ENCODE measurements around the gene DENND4A. TPM values are rescaled to one million over a fixed set of nuclear protein-coding genes. Genes with fewer than 3 reads are reported as not detected.
A peak's percentile ranks its signal among the peaks of the same experiment; 100 is the strongest.

The DENND4A gene
- 16.8 and 18.7 TPM in 2 replicates for polyA plus RNA-seq (2011; rRNA removed)
- 1.7 and 2.2 TPM in 2 replicates for polyA plus RNA-seq (2012; cell fraction: cytosol; rRNA removed)
- 1.7 and 2.3 TPM in 2 replicates for polyA plus RNA-seq (2012; cell fraction: nucleus; rRNA removed)
- polyA plus RNA-seq (2017; fragmentation: RNase III; extraction: RNeasy Plus Mini Kit Qiagen cat#74134 plus additional on column Dnase treatment), result 5.6 to 6.0 TPM (median 6.0 TPM) in 3 replicates
- 26.0 and 29.0 TPM in 2 replicates for polyA minus RNA-seq (2011; rRNA and poly(A)+ RNA removed)

GRCh38 chr15:65792138-65792987 is at the start of gene DENND4A:
DENND4A (minus strand) TSS chr15:65792293; CDS start chr15:65756450, 35,843 bp downstream.
- Histone ChIP-seq H3K27ac (peak within 1 kb of the TSS; percentile 77 to 89), H3K4me2 (peak within 1 kb of the TSS; percentile 85), H3K4me3 (peak within 1 kb of the TSS; percentile 72), H3K4me1 (peaks cover 38% of the 10 kb centered on the region), H3K9me3 (no peaks in the 10 kb centered on the region)
- no peak for FAIRE-seq
- ChIA-PET CTCF (interaction anchor here (0.5 to 2.5 kb wide), 7 partner anchors 10 to 182 kb away, joined by 3 to 15 read pairs (median 4); partner anchors contain the start of gene INTS14), POLR2A (interaction anchor here (0.6 to 4.1 kb wide), 8 partner anchors 14 to 647 kb away, joined by 3 to 30 read pairs (median 6); partner anchors contain the start of genes INTS14, RAB11A and RNU5B-1)
- DNase-seq (ENCODE audit: low read depth in 1 of 2, low spot score in 1 of 2), result peak; percentile 91 to 99
- WGBS (ENCODE audit: missing lambda C conversion rate), result 5% methylated on average over 31 of the region's 63 CpGs
- peak; percentile 86 to 92 for ATAC-seq
- TF ChIP-seq HMGXB4 (CRISPR knock-in tag; IDR thresholded peaks at IDR 0.05; ENCODE audit: borderline replicate concordance), result no peak
- TF ChIP-seq ZC3H11A (IDR thresholded peaks at IDR 0.05), result no peak
- peak; percentile 29; the same call in 1 of the 2 replicates for TF ChIP-seq ATOH8 (CRISPR knock-in tag; IDR thresholded peaks at IDR 0.05; ENCODE audit: low read depth)
- TF ChIP-seq SMC3 (IDR thresholded peaks at IDR 0.05), result no peak
- no peak for TF ChIP-seq NR3C1 (IDR thresholded peaks at IDR 0.05)
- no peak for TF ChIP-seq MAFK (IDR thresholded peaks at IDR 0.05; ENCODE audit: partially characterized antibody)
- no peak for TF ChIP-seq CBX8 (IDR thresholded peaks at IDR 0.05)
- no peak for TF ChIP-seq MYC (IDR thresholded peaks at IDR 0.05; ENCODE audit: borderline replicate concordance, low read length)
- no peak for TF ChIP-seq CHD2 (IDR thresholded peaks at IDR 0.05; ENCODE audit: low read length, partially characterized antibody)
- no peak for TF ChIP-seq CTCF (IDR thresholded peaks at IDR 0.05)
- no peak for TF ChIP-seq ESRRA (IDR thresholded peaks at IDR 0.05; ENCODE audit: borderline replicate concordance, low read length)
- TF ChIP-seq RAD21 (conservative IDR thresholded peaks at IDR 0.05 in 1 of 2, IDR thresholded peaks at IDR 0.05 in 1 of 2), result no peak
- TF ChIP-seq NFE2L2 (conservative IDR thresholded peaks at IDR 0.05; ENCODE audit: low read length), result no peak
- no peak for TF ChIP-seq CEBPB (IDR thresholded peaks at IDR 0.05)
- no peak for TF ChIP-seq HES2 (IDR thresholded peaks at IDR 0.05)
- no peak for TF ChIP-seq ZFP36 (IDR thresholded peaks at IDR 0.05; ENCODE audit: borderline replicate concordance, partially characterized antibody)
- no peak; the same call in 1 of the 2 replicates for TF ChIP-seq HEYL (CRISPR knock-in tag; IDR thresholded peaks at IDR 0.05)
- 0 out of 2 replicates have a peak, but pooled peaks have one; percentile 59 for TF ChIP-seq MAZ (IDR thresholded peaks at IDR 0.05; ENCODE audit: borderline replicate concordance, low read depth, low read length)
- no peak for TF ChIP-seq KDM1A (IDR thresholded peaks at IDR 0.05; ENCODE audit: low read depth)
- TF ChIP-seq ELK1 (IDR thresholded peaks at IDR 0.05; ENCODE audit: low read depth, low read length), result no peak
- TF ChIP-seq HDAC2 (IDR thresholded peaks at IDR 0.05), result no peak
- TF ChIP-seq MAX (IDR thresholded peaks at IDR 0.05), result peak; percentile 70; the same call in 1 of the 2 replicates
- no peak for TF ChIP-seq HOXB13 (CRISPR knock-in tag; IDR thresholded peaks at IDR 0.05; ENCODE audit: low read depth)
- no peak for TF ChIP-seq POLR2AphosphoS2 (conservative IDR thresholded peaks at IDR 0.05; ENCODE audit: low read length)
- no peak for TF ChIP-seq FOSL2 (IDR thresholded peaks at IDR 0.05)
- TF ChIP-seq FOSL2 (CRISPR knock-in tag; IDR thresholded peaks at IDR 0.05), result no peak
- TF ChIP-seq PBX3 (IDR thresholded peaks at IDR 0.05), result peak; percentile 23; the same call in 1 of the 2 replicates
- no peak for TF ChIP-seq USF2 (IDR thresholded peaks at IDR 0.05)
- TF ChIP-seq POLR2A (IDR thresholded peaks at IDR 0.05; ENCODE audit: low read length), result peak; percentile 93
- no peak for TF ChIP-seq FOXS1 (CRISPR knock-in tag; IDR thresholded peaks at IDR 0.05)
- peak; percentile 68; the same call in 1 of the 2 replicates for TF ChIP-seq PHF8 (IDR thresholded peaks at IDR 0.05; ENCODE audit: borderline replicate concordance, low read depth)
